Naive thymus-derived CD4-positive, alpha-beta T cell (primary cell): ENCODE results near the gene BAIAP2L2. TPM values are rescaled to one million over a fixed set of nuclear protein-coding genes. Genes with fewer than 3 reads are reported as not detected.
"Not testable (repeated sequence)": the region's sequence is repeated elsewhere in the genome, so short reads cannot be mapped to it uniquely, and the experiment has no call there.

ENCODE experiments used
- ATAC-seq: fragments of 150-1000 bp; cut with Tn5 transposase; 2 replicates; pipeline ENCODE4 v1.10.0; 2021; ENCODE audit warnings: mild to moderate bottlenecking, moderate library complexity
- CTCF ChIA-PET: fragments of 350-600 bp; sonication (Branson Sonifier 250); formaldehyde crosslinking; loops from one replicate; lab custom pipeline; 2021; ENCODE audit warnings: antibody characterized with exemption; lab: Charles Lee
- POLR2A ChIA-PET: fragments of 350-600 bp; sonication (Branson Sonifier 250); formaldehyde crosslinking; loops from one replicate; lab custom pipeline; 2021; ENCODE audit warnings: antibody characterized with exemption, inconsistent platforms; lab: Charles Lee
- DNase-seq, 9 donors: peaks; one replicate each; pipeline versions ENCODE4 v3.0.0 to v3.0.0-alpha.2; 2020 to 2022; ENCODE audit warnings: mixed read lengths in 1 of 9
- H3K27ac ChIP-seq: one replicate; pipeline ENCODE4 v1.7.0; 2013; ENCODE audit warnings: mild to moderate bottlenecking, low read depth, low read length, moderate library complexity
- H3K27me3 ChIP-seq, 2 donors: one replicate each; pipeline ENCODE4 v1.7.0; 2013; ENCODE audit warnings: low read length in 2 of 2, mild to moderate bottlenecking in 2 of 2, moderate library complexity in 2 of 2; ENCODE audit not compliant: control insufficient read depth in 2 of 2, insufficient read depth in 2 of 2
- H3K36me3 ChIP-seq, 3 experiments: 1 replicate in 2 of 3; 2 replicates in 1 of 3; pipeline ENCODE4 v1.7.0; 2013; ENCODE audit warnings: low read length in 3 of 3, mild to moderate bottlenecking in 3 of 3, moderate library complexity in 1 of 3; ENCODE audit not compliant: insufficient read depth in 3 of 3, control insufficient read depth in 2 of 3
- H3K4me1 ChIP-seq, 2 donors: one replicate each; pipeline ENCODE4 v1.7.0; 2013; ENCODE audit warnings: low read length in 2 of 2, mild to moderate bottlenecking in 2 of 2, moderate library complexity in 1 of 2; ENCODE audit not compliant: control insufficient read depth in 2 of 2, insufficient read depth in 2 of 2
- H3K4me3 ChIP-seq: 2 replicates; pipeline ENCODE4 v1.7.0; 2013; ENCODE audit warnings: mild to moderate bottlenecking, low read length
- H3K9me3 ChIP-seq, 3 experiments: 1 replicate in 2 of 3; 2 replicates in 1 of 3; pipeline ENCODE4 v1.7.0; 2013; ENCODE audit warnings: low read length in 3 of 3; ENCODE audit not compliant: control insufficient read depth in 2 of 3
- H3K27ac Mint-ChIP-seq, 9 donors: one replicate each; pipeline ENCODE4 v1.8.0; 2020 to 2022; ENCODE audit warnings: mixed read lengths in 9 of 9, mild to moderate bottlenecking in 8 of 9, moderate library complexity in 5 of 9, inconsistent platforms in 2 of 9
- H3K27me3 Mint-ChIP-seq, 5 donors: one replicate each; pipeline ENCODE4 v1.8.0; 2021 to 2022; ENCODE audit warnings: mixed read lengths in 5 of 5, mild to moderate bottlenecking in 1 of 5
- H3K36me3 Mint-ChIP-seq, 5 donors: one replicate each; pipeline ENCODE4 v1.8.0; 2020 to 2022; ENCODE audit warnings: mixed read lengths in 5 of 5, mild to moderate bottlenecking in 3 of 5, inconsistent platforms in 1 of 5
- H3K4me1 Mint-ChIP-seq, 7 donors: one replicate each; pipeline ENCODE4 v1.8.0; 2020 to 2022; ENCODE audit warnings: mixed read lengths in 7 of 7, mild to moderate bottlenecking in 3 of 7, inconsistent platforms in 1 of 7
- H3K4me3 Mint-ChIP-seq, 10 donors: one replicate each; pipeline ENCODE4 v1.8.0; 2020 to 2022; ENCODE audit warnings: mild to moderate bottlenecking in 10 of 10, mixed read lengths in 10 of 10, moderate library complexity in 6 of 10, inconsistent platforms in 2 of 10
- H3K9me3 Mint-ChIP-seq, 11 donors: one replicate each; pipeline ENCODE4 v1.8.0; 2020 to 2022; ENCODE audit warnings: mixed read lengths in 11 of 11, mild to moderate bottlenecking in 4 of 11, inconsistent platforms in 1 of 11, moderate library complexity in 1 of 11
- intact Hi-C, 2 donors: fragments of 100-400 bp; cut with micrococcal nuclease; formaldehyde crosslinking; loops; one replicate each; pipeline ENCODE4 v1.15.1; 2023
- polyA plus RNA-seq, 2 donors: library from polyadenylated mRNA; unstranded; fragments of 300-500 nt; fragmentation: Illumina TruSeq; gene quantifications; one replicate each; pipeline ENCODE4 v1.2.3, GENCODE V29; 2021
- total RNA-seq, 6 experiments: library from RNA in 5 of 6; stranded (reverse) in 5 of 6; gene quantifications; 1 replicate in 5 of 6; 2 replicates in 1 of 6; pipeline ENCODE4 v1.2.3 and lab custom pipeline; 2021 to 2026

The BAIAP2L2 gene
- total and polyA plus RNA-seq, 7 experiments from 2014 or later, result 0.46 to 3.9 (median 1.9) TPM; not detected in 2

DNA sequence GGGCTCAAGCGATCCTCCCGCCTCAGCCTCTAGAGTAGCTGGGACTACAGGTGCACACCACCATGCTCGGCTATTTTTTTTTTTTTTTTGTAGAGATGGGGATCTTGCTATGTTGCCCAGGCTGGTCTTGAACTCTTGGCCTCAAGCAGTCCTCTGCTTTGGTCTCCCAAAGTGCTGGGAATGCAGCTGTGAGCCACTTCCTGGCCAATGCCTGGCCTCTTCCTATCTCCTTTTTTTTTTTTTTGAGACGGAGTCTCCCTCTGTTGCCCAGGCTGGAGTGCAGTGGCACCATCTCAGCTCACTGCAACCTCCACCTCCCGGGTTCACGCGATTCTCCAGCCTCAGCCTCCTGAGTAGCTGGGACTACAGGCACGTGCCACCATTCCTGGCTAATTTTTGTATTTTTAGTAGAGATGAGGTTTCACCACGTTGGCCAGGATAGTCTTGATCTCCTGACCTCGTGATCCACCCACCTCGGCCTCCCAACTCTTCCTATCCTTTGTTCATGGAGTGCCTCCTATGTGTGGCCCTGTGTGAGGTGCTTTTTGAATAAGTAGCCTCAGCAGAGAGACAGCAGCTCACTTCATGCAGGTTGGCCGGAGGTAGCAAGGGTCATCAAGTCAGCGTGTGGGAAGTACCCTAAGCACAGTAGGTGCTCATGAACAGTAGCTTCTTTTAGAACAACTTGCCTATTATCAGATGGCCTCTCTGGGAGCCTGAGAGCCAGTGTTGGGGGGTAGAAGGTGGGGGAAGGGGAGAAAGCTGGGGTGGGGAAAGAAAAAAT, 72.9 kb downstream of the BAIAP2L2 start:
- CTCF ChIA-PET, H3K4me1 ChIP-seq, H3K27me3 Mint-ChIP-seq, H3K9me3 ChIP-seq, H3K9me3 Mint-ChIP-seq, DNase-seq, H3K27ac ChIP-seq, H3K36me3 Mint-ChIP-seq, H3K27me3 ChIP-seq, POLR2A ChIA-PET, H3K4me3 ChIP-seq, intact Hi-C loops, H3K4me3 Mint-ChIP-seq, H3K27ac Mint-ChIP-seq, ATAC-seq, H3K36me3 ChIP-seq: not testable (repeated sequence)
- peaks cover 0 to 10% (median 0%) of the 10 kb centered on the region in 7 donors for H3K4me1 Mint-ChIP-seq

DNA sequence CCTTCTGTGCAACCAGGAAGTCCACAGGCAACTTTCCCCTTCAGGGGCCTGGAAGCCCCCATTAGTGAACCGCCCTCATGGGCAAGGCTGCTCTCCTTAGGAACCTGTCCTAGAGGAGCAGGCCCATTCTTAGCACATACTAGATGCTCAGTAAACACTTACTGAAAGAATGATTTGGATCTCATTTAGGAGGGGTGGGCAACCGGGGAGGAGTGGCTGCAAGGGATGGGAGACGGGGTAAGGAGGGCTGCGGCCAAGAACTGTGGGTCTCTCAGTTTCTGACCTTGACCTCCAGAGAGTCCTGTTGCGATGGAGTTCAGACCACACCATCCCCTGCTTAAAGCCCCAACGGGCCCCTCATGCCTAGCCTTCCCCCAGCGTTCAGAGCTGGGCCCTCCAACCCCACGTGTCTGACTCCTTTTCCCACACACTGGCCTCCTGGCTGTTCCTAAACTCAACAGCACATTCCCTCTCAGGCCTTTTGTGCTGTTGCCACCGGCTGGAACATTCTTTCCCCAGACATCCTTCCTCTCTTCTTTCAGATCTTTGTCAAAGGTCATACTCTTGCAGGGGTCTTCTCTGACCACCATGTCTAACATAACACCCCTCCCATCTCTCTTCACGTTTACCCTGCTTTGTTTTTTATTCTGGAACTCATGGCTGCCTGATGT, 74.0 kb downstream of the BAIAP2L2 start:
- CTCF ChIA-PET, result no interaction called here
- no peak overlapping the region for H3K4me3 ChIP-seq
- H3K36me3 ChIP-seq, result no peaks in the 10 kb centered on the region
- no peaks in the 10 kb centered on the region for H3K27me3 ChIP-seq
- Mint-ChIP-seq H3K4me1 (peaks cover 0 to 8% (median 0%) of the 10 kb centered on the region in 7 donors), H3K27ac (no peak overlapping the region), H3K9me3 (no peaks in the 10 kb centered on the region), H3K4me3 (no peak overlapping the region), H3K36me3 (no peaks in the 10 kb centered on the region), H3K27me3 (no peaks in the 10 kb centered on the region)
- no peaks in the 10 kb centered on the region for H3K4me1 ChIP-seq
- ATAC-seq (no peak), DNase-seq (no peak)
- POLR2A ChIA-PET, result no interaction called here
- intact Hi-C loops, result no loop called here
- no peak overlapping the region for H3K27ac ChIP-seq
- no peaks in the 10 kb centered on the region for H3K9me3 ChIP-seq

DNA sequence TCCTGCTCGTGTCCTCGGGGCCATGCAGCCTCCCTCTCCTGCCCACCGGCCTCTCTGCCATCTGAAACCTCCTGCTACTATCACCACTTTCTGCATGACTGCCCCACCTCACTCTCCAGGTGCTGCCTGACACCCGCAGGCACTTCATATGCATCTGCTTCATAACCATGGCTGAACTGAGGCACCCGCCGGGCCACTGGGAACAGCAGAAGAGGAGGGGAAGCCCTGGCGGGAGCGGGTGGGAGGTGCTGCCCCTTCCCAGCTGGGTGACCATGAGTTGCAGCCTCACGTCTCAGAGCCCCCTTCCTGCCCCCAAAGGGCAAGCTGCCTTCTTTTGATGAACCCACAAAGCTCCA, 75.0 kb downstream of the BAIAP2L2 start:
- H3K4me3 Mint-ChIP-seq, result no peak overlapping the region
- no peaks in the 10 kb centered on the region for H3K27me3 Mint-ChIP-seq
- ChIA-PET CTCF (no interaction called here), POLR2A (interaction anchor here (0.6 kb wide), 1 partner anchor 13 kb away, joined by 3 read pairs; no protein-coding TSS in a partner anchor)
- no peaks in the 10 kb centered on the region for H3K36me3 Mint-ChIP-seq
- no peak overlapping the region for H3K27ac Mint-ChIP-seq
- ATAC-seq (no peak), DNase-seq (no peak)
- no peak overlapping the region for H3K27ac ChIP-seq
- intact Hi-C loops, result no loop called here
- H3K9me3 ChIP-seq, result no peaks in the 10 kb centered on the region
- no peaks in the 10 kb centered on the region for H3K9me3 Mint-ChIP-seq
- no peaks in the 10 kb centered on the region for H3K36me3 ChIP-seq
- no peaks in the 10 kb centered on the region for H3K4me1 ChIP-seq
- no peak overlapping the region for H3K4me3 ChIP-seq
- no peaks in the 10 kb centered on the region for H3K27me3 ChIP-seq
- H3K4me1 Mint-ChIP-seq, result peaks cover 0 to 5% (median 0%) of the 10 kb centered on the region in 7 donors

Other genes with a start within 250 kb of the BAIAP2L2 start
- 10 to 100 TPM; 22.2 to 40.0 (median 27.8) TPM for gene MICALL1, start 204.4 kb downstream of the BAIAP2L2 start, total RNA-seq
- gene MICALL1, start 204.4 kb downstream of the BAIAP2L2 start, polyA plus RNA-seq, result 1 to 10 TPM; 2.2 to 7.3 TPM
- gene C22orf23, start 157.1 kb downstream of the BAIAP2L2 start, total RNA-seq, result under 1 TPM in 1 of 5 experiments, not detected in 4; 0.31 TPM
- gene C22orf23, start 157.1 kb downstream of the BAIAP2L2 start, polyA plus RNA-seq, result not detected
- gene POLR2F, start 157.0 kb downstream of the BAIAP2L2 start, total RNA-seq, result 10 to 100 TPM; 25.9 to 67.8 (median 43.9) TPM
- gene POLR2F, start 157.0 kb downstream of the BAIAP2L2 start, polyA plus RNA-seq, result 100 to 1,000 TPM; 108 to 137 TPM
- gene SOX10, start 126.1 kb downstream of the BAIAP2L2 start, total RNA-seq, result not detected
- gene SOX10, start 126.1 kb downstream of the BAIAP2L2 start, polyA plus RNA-seq, result not detected
- 10 to 100 TPM; 10.0 to 29.3 (median 26.5) TPM for gene PICK1, start 53.3 kb downstream of the BAIAP2L2 start, total RNA-seq
- gene PICK1, start 53.3 kb downstream of the BAIAP2L2 start, polyA plus RNA-seq, result 1 to 10 TPM; 6.3 to 6.6 TPM
- gene SLC16A8, start 26.5 kb downstream of the BAIAP2L2 start, total RNA-seq, result not detected
- gene SLC16A8, start 26.5 kb downstream of the BAIAP2L2 start, polyA plus RNA-seq, result not detected
- gene PLA2G6, start 71.1 kb upstream of the BAIAP2L2 start, total RNA-seq, result 100 to 1,000 TPM in 3 of 5 experiments, 10 to 100 TPM in 2; 66.5 to 252 (median 105) TPM
- gene PLA2G6, start 71.1 kb upstream of the BAIAP2L2 start, polyA plus RNA-seq, result 1 to 10 TPM; 4.8 to 8.3 TPM
- 10 to 100 TPM in 2 of 5 experiments, 1 to 10 TPM in 3; 4.8 to 72.6 (median 5.5) TPM for gene MAFF, start 91.3 kb upstream of the BAIAP2L2 start, total RNA-seq
- 1 to 10 TPM; 1.6 to 2.3 TPM for gene MAFF, start 91.3 kb upstream of the BAIAP2L2 start, polyA plus RNA-seq
- gene TMEM184B, start 162.3 kb upstream of the BAIAP2L2 start, total RNA-seq, result 10 to 100 TPM; 26.9 to 41.3 (median 35.0) TPM
- gene TMEM184B, start 162.3 kb upstream of the BAIAP2L2 start, polyA plus RNA-seq, result 10 to 100 TPM in 1 of 2 donors, 1 to 10 TPM in 1; 9.0 to 19.5 TPM
- gene CSNK1E, start 206.7 kb upstream of the BAIAP2L2 start, total RNA-seq, result 100 to 1,000 TPM in 2 of 5 experiments, 10 to 100 TPM in 3; 71.6 to 143 (median 91.9) TPM
- gene CSNK1E, start 206.7 kb upstream of the BAIAP2L2 start, polyA plus RNA-seq, result 1 to 10 TPM; 5.6 to 8.1 TPM